SK-N-SH treated with all-trans-retinoic acid at 6 μM for 48 hours (cell line): ENCODE results near the gene IRF1.
A peak's percentile ranks its signal among the peaks of the same experiment; 100 is the strongest.

Experiments used
- ATAC-seq: fragments of 200-7000 bp; cut with Tn5 transposase; 3 replicates; pipeline ENCODE4 v1.9.1; 2020; ENCODE audit warnings: mild to moderate bottlenecking, moderate library complexity
- ARNTL ChIP-seq: fragments of 450-650 bp; formaldehyde crosslinking; IDR thresholded peaks from 2 replicates; pipeline ENCODE4 v1.5.0; 2020; ENCODE audit warnings: low read depth, mild to moderate bottlenecking, moderate library complexity, borderline replicate concordance
- BACH2 ChIP-seq: fragments of 250-450 bp; sonication (Bioruptor Pico); IDR thresholded peaks from 2 replicates; pipeline ENCODE4 v1.9.0; 2021; ENCODE audit warnings: mild to moderate bottlenecking, borderline replicate concordance
- CSDC2 ChIP-seq: fragments of 250-450 bp; sonication (Bioruptor Pico); IDR thresholded peaks from 2 replicates; pipeline ENCODE4 v1.5.0; 2020; ENCODE audit warnings: mild to moderate bottlenecking, moderate library complexity
- CSRNP3 ChIP-seq: fragments of 250-450 bp; sonication (Bioruptor Pico); IDR thresholded peaks from 2 replicates; pipeline ENCODE4 v1.5.1; 2021; ENCODE audit warnings: mild to moderate bottlenecking, moderate library complexity
- GLIS3 ChIP-seq: fragments of 250-450 bp; sonication (Bioruptor Pico); IDR thresholded peaks from 2 replicates; pipeline ENCODE4 v1.5.0; 2020; ENCODE audit warnings: mild to moderate bottlenecking, moderate library complexity
- ISL1 ChIP-seq: fragments of 250-450 bp; sonication (Bioruptor Pico); IDR thresholded peaks from 2 replicates; pipeline ENCODE4 v2.1.2; 2022; ENCODE audit warnings: mild to moderate bottlenecking, moderate library complexity
- OSR1 ChIP-seq: fragments of 250-450 bp; sonication (Bioruptor Pico); IDR thresholded peaks from 2 replicates; pipeline ENCODE4 v1.8.0; 2022; ENCODE audit warnings: moderate library complexity, mild to moderate bottlenecking, inconsistent platforms
- PATZ1 ChIP-seq: fragments of 250-450 bp; sonication (Bioruptor Pico); IDR thresholded peaks from 2 replicates; pipeline ENCODE4 v1.8.0; 2020; ENCODE audit warnings: mild to moderate bottlenecking, moderate library complexity, borderline replicate concordance
- RARB ChIP-seq: fragments of 250-450 bp; sonication (Bioruptor Pico); IDR thresholded peaks from 2 replicates; pipeline ENCODE4 v1.8.0; 2021; ENCODE audit warnings: mild to moderate bottlenecking, moderate library complexity
- SNAI2 ChIP-seq: fragments of 250-450 bp; sonication (Bioruptor Pico); IDR thresholded peaks from 2 replicates; pipeline ENCODE4 v1.5.0; 2020; ENCODE audit warnings: mild to moderate bottlenecking, moderate library complexity
- TCF4 ChIP-seq: fragments of 250-450 bp; sonication (Bioruptor Pico); IDR thresholded peaks from 2 replicates; pipeline ENCODE4 v1.8.0; 2021; ENCODE audit warnings: mild to moderate bottlenecking, moderate library complexity, borderline replicate concordance
- TOX ChIP-seq: fragments of 250-450 bp; sonication (Bioruptor Pico); IDR thresholded peaks from 2 replicates; pipeline ENCODE4 v1.8.0; 2021; ENCODE audit warnings: mild to moderate bottlenecking, moderate library complexity, borderline replicate concordance
- ZFP30 ChIP-seq: fragments of 450-650 bp; formaldehyde crosslinking; IDR thresholded peaks from 2 replicates; pipeline ENCODE4 v1.5.0; 2022; ENCODE audit warnings: mild to moderate bottlenecking, moderate library complexity
- ZNF565 ChIP-seq: fragments of 450-650 bp; formaldehyde crosslinking; conservative IDR thresholded peaks from 2 replicates; pipeline ENCODE4 v1.5.0; 2020; ENCODE audit warnings: low read depth, mild to moderate bottlenecking, moderate library complexity
- ZNF70 ChIP-seq: fragments of 450-650 bp; formaldehyde crosslinking; IDR thresholded peaks from 2 replicates; pipeline ENCODE4 v1.5.0; 2020; ENCODE audit warnings: mild to moderate bottlenecking, moderate library complexity
- ZNF8 ChIP-seq: fragments of 450-650 bp; formaldehyde crosslinking; IDR thresholded peaks from 2 replicates; pipeline ENCODE4 v1.5.0; 2020; ENCODE audit warnings: mild to moderate bottlenecking, moderate library complexity
- TF ChIP-seq, protein P1 (sequence below): fragments of 250-450 bp; sonication (Bioruptor Pico); IDR thresholded peaks from 2 replicates; pipeline ENCODE4 v1.8.0; 2021; ENCODE audit warnings: low read depth, mild to moderate bottlenecking, moderate library complexity, borderline replicate concordance
- TF ChIP-seq, protein P2 (sequence below): fragments of 250-450 bp; sonication (Bioruptor Pico); IDR thresholded peaks from 2 replicates; pipeline ENCODE4 v1.5.0; 2020; ENCODE audit warnings: mild to moderate bottlenecking, moderate library complexity

Gene IRF1

DNA sequence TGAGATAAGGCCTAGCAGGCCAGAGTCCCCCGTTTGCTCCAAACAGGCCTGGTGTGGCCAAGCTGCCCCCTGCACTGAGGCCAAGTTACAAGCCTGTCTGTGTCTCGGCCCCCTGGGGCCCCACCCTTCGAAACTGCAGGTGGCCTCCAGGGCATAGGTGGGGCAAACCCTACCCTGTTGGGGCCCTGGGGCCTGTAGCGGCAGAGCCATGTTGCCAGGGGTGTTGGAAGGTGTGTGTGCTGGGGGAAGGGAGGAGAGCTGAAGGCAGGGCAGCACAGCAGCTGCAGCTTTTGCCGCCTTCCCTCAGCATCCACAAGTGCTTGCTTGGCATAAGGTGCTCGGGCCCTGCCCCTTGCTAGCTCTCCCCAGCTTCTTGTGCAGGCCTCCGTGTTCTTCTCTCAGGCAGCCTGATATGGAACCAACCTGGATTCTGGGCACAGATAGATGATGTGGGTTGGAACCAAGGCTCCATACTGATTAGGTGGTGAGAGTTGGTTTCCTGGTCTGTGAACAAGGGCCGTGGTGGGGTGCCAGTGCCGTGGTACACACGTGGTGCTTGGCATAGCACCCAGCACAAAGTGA is 12.7 kb downstream of the IRF1 start:
- ATAC-seq, result no peak; the same call in 2 of the 3 replicates
- no peak for TF ChIP-seq SNAI2 (CRISPR knock-in tag)
- no peak for TF ChIP-seq GLIS3 (CRISPR knock-in tag)
- TF ChIP-seq, protein P1, sequence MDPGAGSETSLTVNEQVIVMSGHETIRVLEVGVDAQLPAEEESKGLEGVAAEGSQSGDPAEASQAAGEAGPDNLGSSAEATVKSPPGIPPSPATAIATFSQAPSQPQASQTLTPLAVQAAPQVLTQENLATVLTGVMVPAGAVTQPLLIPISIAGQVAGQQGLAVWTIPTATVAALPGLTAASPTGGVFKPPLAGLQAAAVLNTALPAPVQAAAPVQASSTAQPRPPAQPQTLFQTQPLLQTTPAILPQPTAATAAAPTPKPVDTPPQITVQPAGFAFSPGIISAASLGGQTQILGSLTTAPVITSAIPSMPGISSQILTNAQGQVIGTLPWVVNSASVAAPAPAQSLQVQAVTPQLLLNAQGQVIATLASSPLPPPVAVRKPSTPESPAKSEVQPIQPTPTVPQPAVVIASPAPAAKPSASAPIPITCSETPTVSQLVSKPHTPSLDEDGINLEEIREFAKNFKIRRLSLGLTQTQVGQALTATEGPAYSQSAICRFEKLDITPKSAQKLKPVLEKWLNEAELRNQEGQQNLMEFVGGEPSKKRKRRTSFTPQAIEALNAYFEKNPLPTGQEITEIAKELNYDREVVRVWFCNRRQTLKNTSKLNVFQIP (CRISPR knock-in tag), result no peak
- TF ChIP-seq BACH2 (CRISPR knock-in tag), result no peak
- TF ChIP-seq ISL1, result no peak
- no peak for TF ChIP-seq RARB
- TF ChIP-seq, protein P2, sequence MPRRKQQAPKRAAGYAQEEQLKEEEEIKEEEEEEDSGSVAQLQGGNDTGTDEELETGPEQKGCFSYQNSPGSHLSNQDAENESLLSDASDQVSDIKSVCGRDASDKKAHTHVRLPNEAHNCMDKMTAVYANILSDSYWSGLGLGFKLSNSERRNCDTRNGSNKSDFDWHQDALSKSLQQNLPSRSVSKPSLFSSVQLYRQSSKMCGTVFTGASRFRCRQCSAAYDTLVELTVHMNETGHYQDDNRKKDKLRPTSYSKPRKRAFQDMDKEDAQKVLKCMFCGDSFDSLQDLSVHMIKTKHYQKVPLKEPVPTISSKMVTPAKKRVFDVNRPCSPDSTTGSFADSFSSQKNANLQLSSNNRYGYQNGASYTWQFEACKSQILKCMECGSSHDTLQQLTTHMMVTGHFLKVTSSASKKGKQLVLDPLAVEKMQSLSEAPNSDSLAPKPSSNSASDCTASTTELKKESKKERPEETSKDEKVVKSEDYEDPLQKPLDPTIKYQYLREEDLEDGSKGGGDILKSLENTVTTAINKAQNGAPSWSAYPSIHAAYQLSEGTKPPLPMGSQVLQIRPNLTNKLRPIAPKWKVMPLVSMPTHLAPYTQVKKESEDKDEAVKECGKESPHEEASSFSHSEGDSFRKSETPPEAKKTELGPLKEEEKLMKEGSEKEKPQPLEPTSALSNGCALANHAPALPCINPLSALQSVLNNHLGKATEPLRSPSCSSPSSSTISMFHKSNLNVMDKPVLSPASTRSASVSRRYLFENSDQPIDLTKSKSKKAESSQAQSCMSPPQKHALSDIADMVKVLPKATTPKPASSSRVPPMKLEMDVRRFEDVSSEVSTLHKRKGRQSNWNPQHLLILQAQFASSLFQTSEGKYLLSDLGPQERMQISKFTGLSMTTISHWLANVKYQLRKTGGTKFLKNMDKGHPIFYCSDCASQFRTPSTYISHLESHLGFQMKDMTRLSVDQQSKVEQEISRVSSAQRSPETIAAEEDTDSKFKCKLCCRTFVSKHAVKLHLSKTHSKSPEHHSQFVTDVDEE (CRISPR knock-in tag), result no peak
- no peak for TF ChIP-seq TCF4
- no peak for TF ChIP-seq CSRNP3 (CRISPR knock-in tag)
- TF ChIP-seq ZNF70 (CRISPR knock-in tag), result no peak
- no peak for TF ChIP-seq PATZ1
- TF ChIP-seq TOX (CRISPR knock-in tag), result no peak
- TF ChIP-seq CSDC2, result no peak
- TF ChIP-seq ZNF565 (CRISPR knock-in tag), result no peak
- TF ChIP-seq OSR1 (CRISPR knock-in tag), result no peak
- TF ChIP-seq ZNF8, result no peak

GRCh38 chr5:132476876-132477781 is 13.4 kb downstream of the IRF1 start:
- ATAC-seq, result peak; percentile 24; the same call in 2 of the 3 replicates
- no peak for TF ChIP-seq BACH2 (CRISPR knock-in tag)
- no peak for TF ChIP-seq TOX (CRISPR knock-in tag)
- TF ChIP-seq GLIS3 (CRISPR knock-in tag), result no peak
- no peak for TF ChIP-seq TCF4
- TF ChIP-seq ZFP30 (CRISPR knock-in tag), result no peak
- TF ChIP-seq ZNF565 (CRISPR knock-in tag), result no peak
- no peak for TF ChIP-seq OSR1 (CRISPR knock-in tag)
- no peak for TF ChIP-seq ARNTL
- TF ChIP-seq, protein P2 (CRISPR knock-in tag), result no peak
- TF ChIP-seq CSDC2, result no peak
- TF ChIP-seq, protein P1 (CRISPR knock-in tag), result no peak
- TF ChIP-seq CSRNP3 (CRISPR knock-in tag), result no peak
